Measurements from ENCODE around the gene SLC2A4.
A peak's percentile ranks its signal among the peaks of the same experiment; 100 is the strongest.

DNA sequence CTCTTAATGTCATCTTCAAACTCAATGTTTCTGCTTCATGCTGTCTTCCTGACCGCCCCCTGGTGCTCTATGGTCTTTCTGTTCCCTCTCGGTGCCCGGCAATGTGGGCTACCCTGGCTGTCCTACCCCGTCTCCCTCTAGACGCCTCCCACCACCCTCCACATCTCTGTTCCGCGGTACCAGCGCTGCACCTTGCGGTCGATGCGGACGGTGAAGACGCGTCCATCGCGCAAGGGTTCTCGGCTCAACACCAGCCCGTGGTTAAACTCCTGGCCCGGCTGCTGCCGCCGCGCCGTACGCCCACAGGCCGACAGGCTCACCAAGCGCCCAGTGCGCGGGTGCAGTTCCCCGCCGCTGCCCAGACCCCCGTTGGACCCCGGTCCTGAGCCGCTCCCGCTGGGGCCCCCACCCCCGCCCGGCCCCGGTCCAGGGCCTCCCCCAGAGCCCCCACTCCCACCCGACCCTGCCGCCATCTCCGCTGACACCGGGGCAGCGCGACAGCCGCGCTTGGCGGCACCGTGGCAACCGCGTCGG is 47.4 kb downstream of the SLC2A4 start, which contains the start of gene NEURL4:
- TF ChIP-seq, protein P1, sequence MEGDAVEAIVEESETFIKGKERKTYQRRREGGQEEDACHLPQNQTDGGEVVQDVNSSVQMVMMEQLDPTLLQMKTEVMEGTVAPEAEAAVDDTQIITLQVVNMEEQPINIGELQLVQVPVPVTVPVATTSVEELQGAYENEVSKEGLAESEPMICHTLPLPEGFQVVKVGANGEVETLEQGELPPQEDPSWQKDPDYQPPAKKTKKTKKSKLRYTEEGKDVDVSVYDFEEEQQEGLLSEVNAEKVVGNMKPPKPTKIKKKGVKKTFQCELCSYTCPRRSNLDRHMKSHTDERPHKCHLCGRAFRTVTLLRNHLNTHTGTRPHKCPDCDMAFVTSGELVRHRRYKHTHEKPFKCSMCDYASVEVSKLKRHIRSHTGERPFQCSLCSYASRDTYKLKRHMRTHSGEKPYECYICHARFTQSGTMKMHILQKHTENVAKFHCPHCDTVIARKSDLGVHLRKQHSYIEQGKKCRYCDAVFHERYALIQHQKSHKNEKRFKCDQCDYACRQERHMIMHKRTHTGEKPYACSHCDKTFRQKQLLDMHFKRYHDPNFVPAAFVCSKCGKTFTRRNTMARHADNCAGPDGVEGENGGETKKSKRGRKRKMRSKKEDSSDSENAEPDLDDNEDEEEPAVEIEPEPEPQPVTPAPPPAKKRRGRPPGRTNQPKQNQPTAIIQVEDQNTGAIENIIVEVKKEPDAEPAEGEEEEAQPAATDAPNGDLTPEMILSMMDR (conservative IDR thresholded peaks at IDR 0.05; ENCODE audit: low read depth in 2 of 2), result no peak
- TF ChIP-seq EZH2 (IDR thresholded peaks at IDR 0.05; ENCODE audit: low read depth, unreplicated experiment), result no peak
- TF ChIP-seq CREB1 (CRISPR knock-in tag; IDR thresholded peaks at IDR 0.05; ENCODE audit: low read depth), result 0 out of 2 replicates have a peak, but pooled peaks have one; percentile 73
- TF ChIP-seq REST (IDR thresholded peaks at IDR 0.05; ENCODE audit: unreplicated experiment), result no peak
- no peak for TF ChIP-seq NANOG (IDR thresholded peaks at IDR 0.05; ENCODE audit: borderline replicate concordance)
- peak; percentile 9; the same call in 1 of the 2 replicates for TF ChIP-seq POLR2AphosphoS5 (IDR thresholded peaks at IDR 0.05; ENCODE audit: low read depth)
- no peak for TF ChIP-seq STAT1 (IDR thresholded peaks at IDR 0.05; ENCODE audit: unreplicated experiment)
- no peak for TF ChIP-seq EZH2phosphoT487 (IDR thresholded peaks at IDR 0.05; ENCODE audit: unreplicated experiment)
- TF ChIP-seq ETS1 (IDR thresholded peaks at IDR 0.05), result no peak
- TF ChIP-seq ZNF114 (CRISPR knock-in tag; IDR thresholded peaks at IDR 0.05), result no peak
- no peak for TF ChIP-seq JUNB (IDR thresholded peaks at IDR 0.05; ENCODE audit: unreplicated experiment)
- TF ChIP-seq, protein P2, sequence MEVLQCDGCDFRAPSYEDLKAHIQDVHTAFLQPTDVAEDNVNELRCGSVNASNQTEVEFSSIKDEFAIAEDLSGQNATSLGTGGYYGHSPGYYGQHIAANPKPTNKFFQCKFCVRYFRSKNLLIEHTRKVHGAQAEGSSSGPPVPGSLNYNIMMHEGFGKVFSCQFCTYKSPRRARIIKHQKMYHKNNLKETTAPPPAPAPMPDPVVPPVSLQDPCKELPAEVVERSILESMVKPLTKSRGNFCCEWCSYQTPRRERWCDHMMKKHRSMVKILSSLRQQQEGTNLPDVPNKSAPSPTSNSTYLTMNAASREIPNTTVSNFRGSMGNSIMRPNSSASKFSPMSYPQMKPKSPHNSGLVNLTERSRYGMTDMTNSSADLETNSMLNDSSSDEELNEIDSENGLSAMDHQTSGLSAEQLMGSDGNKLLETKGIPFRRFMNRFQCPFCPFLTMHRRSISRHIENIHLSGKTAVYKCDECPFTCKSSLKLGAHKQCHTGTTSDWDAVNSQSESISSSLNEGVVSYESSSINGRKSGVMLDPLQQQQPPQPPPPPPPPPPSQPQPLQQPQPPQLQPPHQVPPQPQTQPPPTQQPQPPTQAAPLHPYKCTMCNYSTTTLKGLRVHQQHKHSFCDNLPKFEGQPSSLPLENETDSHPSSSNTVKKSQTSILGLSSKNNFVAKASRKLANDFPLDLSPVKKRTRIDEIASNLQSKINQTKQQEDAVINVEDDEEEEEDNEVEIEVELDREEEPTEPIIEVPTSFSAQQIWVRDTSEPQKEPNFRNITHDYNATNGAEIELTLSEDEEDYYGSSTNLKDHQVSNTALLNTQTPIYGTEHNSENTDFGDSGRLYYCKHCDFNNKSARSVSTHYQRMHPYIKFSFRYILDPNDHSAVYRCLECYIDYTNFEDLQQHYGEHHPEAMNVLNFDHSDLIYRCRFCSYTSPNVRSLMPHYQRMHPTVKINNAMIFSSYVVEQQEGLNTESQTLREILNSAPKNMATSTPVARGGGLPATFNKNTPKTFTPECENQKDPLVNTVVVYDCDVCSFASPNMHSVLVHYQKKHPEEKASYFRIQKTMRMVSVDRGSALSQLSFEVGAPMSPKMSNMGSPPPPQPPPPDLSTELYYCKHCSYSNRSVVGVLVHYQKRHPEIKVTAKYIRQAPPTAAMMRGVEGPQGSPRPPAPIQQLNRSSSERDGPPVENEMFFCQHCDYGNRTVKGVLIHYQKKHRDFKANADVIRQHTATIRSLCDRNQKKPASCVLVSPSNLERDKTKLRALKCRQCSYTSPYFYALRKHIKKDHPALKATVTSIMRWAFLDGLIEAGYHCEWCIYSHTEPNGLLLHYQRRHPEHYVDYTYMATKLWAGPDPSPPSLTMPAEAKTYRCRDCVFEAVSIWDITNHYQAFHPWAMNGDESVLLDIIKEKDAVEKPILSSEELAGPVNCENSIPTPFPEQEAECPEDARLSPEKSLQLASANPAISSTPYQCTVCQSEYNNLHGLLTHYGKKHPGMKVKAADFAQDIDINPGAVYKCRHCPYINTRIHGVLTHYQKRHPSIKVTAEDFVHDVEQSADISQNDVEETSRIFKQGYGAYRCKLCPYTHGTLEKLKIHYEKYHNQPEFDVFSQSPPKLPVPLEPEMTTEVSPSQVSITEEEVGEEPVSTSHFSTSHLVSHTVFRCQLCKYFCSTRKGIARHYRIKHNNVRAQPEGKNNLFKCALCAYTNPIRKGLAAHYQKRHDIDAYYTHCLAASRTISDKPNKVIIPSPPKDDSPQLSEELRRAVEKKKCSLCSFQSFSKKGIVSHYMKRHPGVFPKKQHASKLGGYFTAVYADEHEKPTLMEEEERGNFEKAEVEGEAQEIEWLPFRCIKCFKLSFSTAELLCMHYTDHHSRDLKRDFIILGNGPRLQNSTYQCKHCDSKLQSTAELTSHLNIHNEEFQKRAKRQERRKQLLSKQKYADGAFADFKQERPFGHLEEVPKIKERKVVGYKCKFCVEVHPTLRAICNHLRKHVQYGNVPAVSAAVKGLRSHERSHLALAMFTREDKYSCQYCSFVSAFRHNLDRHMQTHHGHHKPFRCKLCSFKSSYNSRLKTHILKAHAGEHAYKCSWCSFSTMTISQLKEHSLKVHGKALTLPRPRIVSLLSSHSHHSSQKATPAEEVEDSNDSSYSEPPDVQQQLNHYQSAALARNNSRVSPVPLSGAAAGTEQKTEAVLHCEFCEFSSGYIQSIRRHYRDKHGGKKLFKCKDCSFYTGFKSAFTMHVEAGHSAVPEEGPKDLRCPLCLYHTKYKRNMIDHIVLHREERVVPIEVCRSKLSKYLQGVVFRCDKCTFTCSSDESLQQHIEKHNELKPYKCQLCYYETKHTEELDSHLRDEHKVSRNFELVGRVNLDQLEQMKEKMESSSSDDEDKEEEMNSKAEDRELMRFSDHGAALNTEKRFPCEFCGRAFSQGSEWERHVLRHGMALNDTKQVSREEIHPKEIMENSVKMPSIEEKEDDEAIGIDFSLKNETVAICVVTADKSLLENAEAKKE (CRISPR knock-in tag; IDR thresholded peaks at IDR 0.05), result no peak

Data from GM23338 (cell line).